HG03558 (cell line): ENCODE data around the gene FARP2.
"Not testable (repeated sequence)": the region's sequence is repeated elsewhere in the genome, so short reads cannot be mapped to it uniquely, and the experiment has no call there.

ENCODE experiments used
- ATAC-seq: cut with Tn5 transposase; IDR thresholded peaks from one replicate; pipeline ENCODE4 v1.9.1; 2021; ENCODE audit warnings: moderate number of reproducible peaks; ENCODE audit not compliant: unreplicated experiment; ENCODE audit errors: extremely low read depth

The FARP2 gene

DNA sequence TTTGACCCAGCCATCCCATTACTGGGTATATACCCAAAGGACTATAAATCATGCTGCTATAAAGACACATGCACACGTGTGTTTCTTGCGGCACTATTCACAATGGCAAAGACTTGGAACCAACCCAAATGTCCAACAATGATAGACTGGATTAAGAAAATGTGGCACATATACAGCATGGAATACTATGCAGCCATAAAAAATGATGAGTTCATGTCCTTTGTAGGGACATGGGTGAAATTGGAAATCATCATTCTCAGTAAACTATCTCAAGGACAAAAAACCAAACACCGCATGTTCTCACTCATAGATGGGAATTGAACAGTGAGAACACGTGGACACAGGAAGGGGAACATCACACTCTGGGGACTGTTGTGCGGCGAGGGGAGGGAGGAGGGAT is 40.7 kb downstream of the FARP2 start:
- ATAC-seq: not testable (repeated sequence)

DNA sequence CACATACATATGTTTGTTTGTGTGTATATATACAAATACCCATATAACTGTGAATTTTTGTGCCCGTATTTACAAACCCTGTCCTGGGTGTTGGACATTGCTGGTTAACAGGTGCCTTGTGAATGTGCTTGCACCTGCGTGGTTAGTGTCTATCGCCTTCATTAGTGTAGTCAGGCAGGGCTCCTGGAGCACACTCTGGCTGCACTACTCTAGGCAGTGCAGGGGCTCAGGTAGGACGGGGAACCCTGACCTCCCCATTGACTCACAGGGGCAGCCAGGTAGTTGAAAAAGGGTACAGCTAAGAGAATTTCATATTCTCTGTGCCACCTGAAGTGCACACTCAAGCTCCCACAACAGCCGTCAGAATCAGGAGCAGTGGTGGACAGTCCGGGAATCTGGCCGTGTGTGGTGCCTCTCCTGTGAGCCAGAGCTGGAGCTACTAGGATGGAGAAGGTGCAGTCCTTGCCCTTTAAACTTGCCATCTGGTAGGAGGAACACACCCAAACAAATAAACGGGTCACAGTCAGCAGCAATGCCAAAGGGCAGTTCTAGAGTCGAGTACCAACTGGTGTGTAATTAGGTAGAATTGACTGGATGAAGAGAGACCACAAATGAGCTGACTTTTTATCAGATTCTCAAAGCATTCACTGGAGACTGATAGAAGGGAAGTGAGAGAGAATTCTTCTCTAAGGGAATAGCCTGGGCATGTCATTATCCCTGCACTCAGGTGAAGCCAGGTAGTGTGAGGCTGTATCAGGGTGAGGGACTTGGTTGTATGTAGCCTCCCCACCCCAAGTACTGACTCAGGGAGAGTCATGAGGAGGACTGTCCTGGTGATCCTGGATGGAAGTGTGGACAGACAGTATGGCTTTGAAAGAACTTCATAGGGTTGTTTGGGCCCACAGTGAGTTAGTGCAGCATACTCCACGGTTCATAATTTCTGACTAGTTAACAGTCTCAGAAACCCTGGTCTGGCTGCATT is 44.1 kb downstream of the FARP2 start:
- no peak for ATAC-seq

GRCh38 chr2:241408849-241409248 is 52.8 kb downstream of the FARP2 start:
- ATAC-seq: no peak

DNA sequence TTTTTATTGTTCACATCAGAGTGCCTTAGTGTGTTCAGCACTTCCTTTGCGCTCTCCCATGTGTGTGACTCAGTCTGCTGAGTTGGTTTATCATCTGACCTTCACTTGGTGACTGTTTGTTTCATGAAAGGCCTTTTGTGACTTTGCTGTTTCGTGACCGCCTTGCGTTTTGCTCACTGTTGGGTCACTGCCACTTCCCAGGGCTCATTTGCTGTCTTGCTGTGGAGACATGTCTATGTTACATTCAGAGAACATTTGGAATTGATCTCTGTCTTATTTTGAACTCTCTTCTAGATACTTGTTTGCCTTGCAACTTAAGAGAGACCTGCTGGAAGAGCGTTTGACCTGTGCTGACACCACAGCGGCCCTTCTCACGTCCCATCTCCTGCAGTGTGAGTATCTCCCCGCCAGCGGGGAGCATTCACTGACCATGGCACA is 54.7 kb downstream of the FARP2 start:
- no peak for ATAC-seq

DNA sequence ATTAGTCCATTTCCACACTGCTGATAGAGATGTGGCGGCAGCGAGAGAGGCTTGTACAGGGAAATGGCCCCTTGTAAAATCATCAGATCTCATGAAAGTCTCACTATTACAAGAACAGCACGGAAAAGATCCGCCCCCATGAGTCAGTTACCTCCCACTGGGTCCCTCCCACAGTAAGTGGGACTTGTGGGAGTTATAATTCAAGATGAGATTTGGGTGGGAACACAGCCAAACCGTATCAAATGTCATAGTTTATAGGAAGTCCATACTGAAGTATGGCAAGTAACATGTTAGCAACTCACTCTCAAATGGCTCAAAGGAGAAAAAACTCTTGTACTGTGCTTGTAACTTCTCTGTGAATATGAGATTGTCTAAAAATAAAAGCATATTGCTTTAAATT is 56.1 kb downstream of the FARP2 start:
- no peak for ATAC-seq

- ATAC-seq: not testable (repeated sequence)
These were observed 57.4 kb downstream of the FARP2 start for GRCh38 chr2:241413501-241413900.

GRCh38 chr2:241413929-241414580 is 58.0 kb downstream of the FARP2 start:
- ATAC-seq: no peak

DNA sequence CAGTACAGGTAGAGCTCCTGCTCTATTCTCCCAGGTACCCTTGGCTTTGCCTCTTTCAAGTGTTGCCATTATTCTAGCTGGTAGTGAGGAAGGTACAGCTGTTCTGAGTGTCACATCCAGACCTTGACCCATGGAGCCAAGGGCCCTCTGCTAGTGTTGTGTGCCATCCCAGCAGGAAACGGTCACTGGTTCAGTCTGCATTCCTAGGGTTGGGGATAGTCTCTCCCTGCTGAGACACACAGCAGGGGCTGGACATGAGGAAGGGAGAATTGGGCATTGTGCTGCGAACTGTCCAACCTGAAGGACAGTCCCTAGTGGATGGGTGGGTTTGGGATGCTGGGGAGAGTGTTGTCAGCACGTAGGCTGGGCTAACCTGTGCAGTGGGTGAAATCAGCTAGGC is 59.1 kb downstream of the FARP2 start:
- ATAC-seq: no peak

GRCh38 chr2:241417626-241418025 is 61.5 kb downstream of the FARP2 start:
- ATAC-seq: no peak

DNA sequence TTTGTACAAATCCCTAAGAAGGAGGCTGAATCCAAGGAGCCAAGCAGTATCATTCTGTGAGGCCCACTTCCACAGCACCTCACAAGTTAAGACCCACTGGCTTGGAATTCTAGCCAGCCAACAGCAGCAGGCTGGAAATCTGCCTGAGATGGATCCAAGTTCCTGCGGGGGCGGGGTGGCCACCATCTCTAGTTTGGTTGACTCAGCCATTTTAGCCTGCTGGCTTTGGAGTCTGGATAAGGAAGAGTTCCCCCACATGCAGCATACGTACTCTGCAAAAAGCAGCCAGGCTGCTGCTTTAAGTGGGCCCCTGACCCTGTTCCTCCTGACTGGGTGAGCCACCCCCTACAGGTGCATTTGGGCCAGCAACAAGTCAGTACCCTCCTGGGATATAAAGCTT is 65.2 kb downstream of the FARP2 start:
- no peak for ATAC-seq

- not testable (repeated sequence) for ATAC-seq
These were observed 65.9 kb downstream of the FARP2 start for GRCh38 chr2:241421942-241422341.

DNA sequence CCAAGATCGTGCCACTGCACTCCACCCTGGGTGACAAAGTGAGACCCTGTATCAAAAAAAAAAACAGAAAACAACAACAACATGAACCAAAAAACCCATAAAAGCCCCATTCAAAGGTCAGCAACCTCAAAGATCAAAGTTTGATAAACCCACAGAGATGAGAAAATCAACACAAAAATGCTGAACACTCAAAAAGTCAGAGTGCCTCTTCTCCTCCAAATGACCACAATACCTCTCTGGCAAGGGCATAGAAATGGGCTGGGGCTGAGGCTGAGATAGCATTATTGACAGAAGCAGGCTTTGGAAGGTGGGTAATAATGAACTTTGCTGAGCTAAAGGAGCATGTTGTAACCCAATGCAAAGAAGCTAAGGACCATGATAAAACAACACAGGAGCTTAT is 66.3 kb downstream of the FARP2 start:
- ATAC-seq: no peak

GRCh38 chr2:241423489-241423888 is 67.4 kb downstream of the FARP2 start:
- not testable (repeated sequence) for ATAC-seq

DNA sequence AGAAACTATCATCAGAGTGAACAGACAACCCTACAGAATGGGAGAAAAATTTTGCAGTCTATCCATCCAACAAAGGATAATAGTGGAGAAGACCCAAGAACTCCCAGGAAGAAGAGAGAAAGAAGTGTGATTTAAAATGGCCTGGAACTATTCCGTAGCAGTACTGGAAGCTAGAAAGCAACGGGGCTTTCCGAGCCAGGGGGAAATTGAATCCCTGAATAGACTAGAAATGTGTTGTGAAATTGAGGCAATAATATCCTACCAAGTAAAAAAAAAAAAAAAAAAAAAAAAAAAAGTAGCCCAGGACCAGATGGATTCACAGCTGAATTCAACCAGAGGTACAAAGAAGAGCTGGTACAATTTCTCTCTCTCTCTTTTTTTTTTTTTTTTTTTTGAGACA is 69.3 kb downstream of the FARP2 start:
- no peak for ATAC-seq

- no peak for ATAC-seq
These were observed 74.1 kb downstream of the FARP2 start for GRCh38 chr2:241430178-241430577.

GRCh38 chr2:241432824-241433448 is 76.9 kb downstream of the FARP2 start:
- ATAC-seq: no peak

- no peak for ATAC-seq
These were observed 81.1 kb downstream of the FARP2 start for GRCh38 chr2:241437179-241437578.

- no peak for ATAC-seq
These were observed 85.4 kb downstream of the FARP2 start for GRCh38 chr2:241441492-241441891.

- no peak for ATAC-seq
These were observed 87.6 kb downstream of the FARP2 start for GRCh38 chr2:241443486-241444223.

DNA sequence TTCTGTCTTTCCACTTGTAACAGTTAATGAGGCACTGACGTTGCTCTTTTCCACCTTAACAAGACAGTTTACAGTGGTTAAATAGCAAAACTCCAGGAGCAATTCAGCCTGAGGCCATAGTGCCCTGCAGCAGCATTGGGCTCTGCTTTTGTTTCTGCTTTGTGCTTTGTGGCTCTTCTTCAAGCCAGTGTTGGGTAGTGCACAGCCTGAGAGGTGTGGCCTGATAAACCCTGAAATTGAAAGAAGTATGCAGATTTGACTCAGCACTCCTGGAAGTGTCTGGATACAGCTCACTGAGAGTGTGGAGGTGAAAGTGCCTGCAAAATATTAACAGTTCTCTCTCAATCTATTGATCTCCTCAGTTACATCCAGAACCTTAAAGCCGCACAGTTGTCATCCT is 89.3 kb downstream of the FARP2 start:
- no peak for ATAC-seq
